Measurements from ENCODE around the gene ZDHHC14.

DNA sequence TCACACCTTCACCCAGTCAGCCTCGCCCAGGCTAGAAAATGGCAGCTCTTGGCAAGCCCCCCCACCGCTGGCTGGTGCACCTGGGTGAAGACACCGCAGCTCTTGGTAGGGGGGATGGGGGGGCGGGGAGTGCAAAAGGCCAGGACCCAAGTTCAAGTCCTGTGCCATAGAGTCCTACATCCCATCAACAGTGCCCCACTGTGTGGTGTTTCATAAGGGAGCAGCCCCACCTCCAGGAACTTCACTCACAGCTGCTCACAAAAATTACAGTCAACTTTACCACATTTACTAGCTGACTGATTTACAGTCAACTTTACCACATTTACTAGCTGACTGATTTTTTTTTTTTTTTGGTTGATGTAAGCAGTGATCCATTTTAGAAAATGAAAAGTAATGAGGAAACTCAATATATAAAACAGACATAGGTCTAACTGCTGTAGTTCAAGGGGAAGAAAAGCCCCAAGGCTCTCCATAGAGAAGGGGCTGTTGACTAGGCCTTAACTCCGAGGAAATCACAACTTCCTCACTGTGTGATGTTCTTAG is 233.1 kb downstream of the ZDHHC14 start:
- TF ChIP-seq, protein P1, sequence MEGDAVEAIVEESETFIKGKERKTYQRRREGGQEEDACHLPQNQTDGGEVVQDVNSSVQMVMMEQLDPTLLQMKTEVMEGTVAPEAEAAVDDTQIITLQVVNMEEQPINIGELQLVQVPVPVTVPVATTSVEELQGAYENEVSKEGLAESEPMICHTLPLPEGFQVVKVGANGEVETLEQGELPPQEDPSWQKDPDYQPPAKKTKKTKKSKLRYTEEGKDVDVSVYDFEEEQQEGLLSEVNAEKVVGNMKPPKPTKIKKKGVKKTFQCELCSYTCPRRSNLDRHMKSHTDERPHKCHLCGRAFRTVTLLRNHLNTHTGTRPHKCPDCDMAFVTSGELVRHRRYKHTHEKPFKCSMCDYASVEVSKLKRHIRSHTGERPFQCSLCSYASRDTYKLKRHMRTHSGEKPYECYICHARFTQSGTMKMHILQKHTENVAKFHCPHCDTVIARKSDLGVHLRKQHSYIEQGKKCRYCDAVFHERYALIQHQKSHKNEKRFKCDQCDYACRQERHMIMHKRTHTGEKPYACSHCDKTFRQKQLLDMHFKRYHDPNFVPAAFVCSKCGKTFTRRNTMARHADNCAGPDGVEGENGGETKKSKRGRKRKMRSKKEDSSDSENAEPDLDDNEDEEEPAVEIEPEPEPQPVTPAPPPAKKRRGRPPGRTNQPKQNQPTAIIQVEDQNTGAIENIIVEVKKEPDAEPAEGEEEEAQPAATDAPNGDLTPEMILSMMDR (IDR thresholded peaks at IDR 0.05) = no peak
- no peak for TF ChIP-seq POLR2A (IDR thresholded peaks at IDR 0.05)

Measured in vagina (tissue), 2 donors.